ENCODE data around the gene WDFY4. TPM values are rescaled to one million over a fixed set of nuclear protein-coding genes. Genes with fewer than 3 reads are reported as not detected.

The WDFY4 gene
- total and polyA plus RNA-seq, 2 of the 4 experiments (the other 2 are of a cell fraction): not detected

GRCh38 chr10:48768144-48768766 lies 83.6 kb downstream of the WDFY4 start:
- H3K14ac ChIP-seq (replicated peaks; ENCODE audit: low read depth, low read length): no peak overlapping the region
- H3K56ac ChIP-seq (ENCODE audit: extremely low read depth, insufficient read depth, low read length): no peak overlapping the region
- no peak overlapping the region for H4K5ac ChIP-seq (ENCODE audit: low read depth, low read length)
- H3K4me1 ChIP-seq (ENCODE audit: control insufficient read depth, insufficient read depth, low read length): no peaks in the 10 kb centered on the region
- H4K20me1 ChIP-seq (ENCODE audit: insufficient read depth, low read length): no peaks in the 10 kb centered on the region
- no peaks in the 10 kb centered on the region for H3K36me3 ChIP-seq (ENCODE audit: control insufficient read depth, insufficient read depth, low read length)
- no peak overlapping the region for H2BK15ac ChIP-seq (ENCODE audit: low read depth, low read length)
- H2BK120ac ChIP-seq (ENCODE audit: low read depth, low read length): no peak overlapping the region
- no peak overlapping the region for H3K27ac ChIP-seq (ENCODE audit: insufficient read depth, low read length)
- no peak overlapping the region for H3K23ac ChIP-seq (ENCODE audit: low read depth, low read length)
- dilution Hi-C loops (cut with HindIII; ENCODE audit: low sequenced_read_pairs, unreplicated experiment): no loop called here
- in situ Hi-C loops (cut with MboI; ENCODE audit: low sequenced_read_pairs): no loop called here
- no peaks in the 10 kb centered on the region for H3K9me1 ChIP-seq (ENCODE audit: insufficient read depth, low read length)
- ChIA-PET POLR2A (ENCODE audit: unreplicated experiment) (no interaction called here), CTCF (no interaction called here)
- no peak overlapping the region for H3K9ac ChIP-seq (ENCODE audit: low read depth, low read length)
- no peak overlapping the region for H2BK5ac ChIP-seq (ENCODE audit: low read depth, low read length, poor library complexity, severe bottlenecking)
- H4K8ac ChIP-seq (ENCODE audit: low read depth in 2 of 2, low read length in 2 of 2): no peak overlapping the region
- TF ChIP-seq RAD21 (IDR thresholded peaks at IDR 0.05; ENCODE audit: low read length) (no peak), MXI1 (IDR thresholded peaks at IDR 0.05; ENCODE audit: borderline replicate concordance, low read depth, low read length) (no peak), CEBPB (IDR thresholded peaks at IDR 0.05; ENCODE audit: low read depth, low read length) (no peak), FOS (IDR thresholded peaks at IDR 0.05; ENCODE audit: low read depth, low read length) (no peak), USF2 (IDR thresholded peaks at IDR 0.05; ENCODE audit: low read depth, low read length) (no peak), CTCF (conservative IDR thresholded peaks at IDR 0.05; ENCODE audit: low read depth, low read length) (no peak), RFX5 (IDR thresholded peaks at IDR 0.05; ENCODE audit: low read depth, low read length) (no peak), RCOR1 (IDR thresholded peaks at IDR 0.05; ENCODE audit: insufficient replicate concordance, low read length) (no peak), MAZ (IDR thresholded peaks at IDR 0.05; ENCODE audit: borderline replicate concordance, low read depth, low read length) (no peak), CHD1 (IDR thresholded peaks at IDR 0.05; ENCODE audit: low read depth, low read length) (no peak), BHLHE40 (IDR thresholded peaks at IDR 0.05; ENCODE audit: low read depth, low read length) (no peak), SMC3 (IDR thresholded peaks at IDR 0.05; ENCODE audit: low read depth, low read length) (no peak), NFE2L2 (IDR thresholded peaks at IDR 0.05; ENCODE audit: low read depth, low read length) (no peak), POLR2A (IDR thresholded peaks at IDR 0.05; ENCODE audit: low read depth, low read length) (no peak), MAFK (IDR thresholded peaks at IDR 0.05; ENCODE audit: low read depth, low read length) (no peak), ELK1 (IDR thresholded peaks at IDR 0.05; ENCODE audit: borderline replicate concordance, low read depth, low read length) (no peak)
- no TSS peak for BruUV-seq (replicated peaks)
- ATAC-seq (ENCODE audit: low read depth) (no peak), DNase-seq (no peak)
- H3K4ac ChIP-seq (ENCODE audit: low read depth, low read length): no peak overlapping the region
- 39% methylated on average over 6 of the region's 14 CpGs; no CpG with 5 or more reads in 1 of the 2 experiments for WGBS, 2 experiments (ENCODE audit: extremely low coverage in 2 of 2, insufficient read length in 1 of 2)
- no peak overlapping the region for H3K4me3 ChIP-seq (ENCODE audit: insufficient read depth, low read depth, low read length)
- intact Hi-C loops (cut with micrococcal nuclease): no loop called here
- no peak overlapping the region for H3K18ac ChIP-seq (ENCODE audit: low read depth, low read length)
- H2AK5ac ChIP-seq (ENCODE audit: low read depth, low read length): no peak overlapping the region
- H4K91ac ChIP-seq (ENCODE audit: insufficient read depth, low read depth, low read length): no peak overlapping the region
- H3K9me3 ChIP-seq (ENCODE audit: control insufficient read depth, insufficient read depth, low read length): no peaks in the 10 kb centered on the region
- no peak overlapping the region for H2BK20ac ChIP-seq (ENCODE audit: low read depth, low read length)
- no peak overlapping the region for H2AK9ac ChIP-seq (replicated peaks; ENCODE audit: low read depth, low read length, poor library complexity)
- H2AFZ ChIP-seq (replicated peaks; ENCODE audit: low read length, poor library complexity): no peak overlapping the region
- H3K79me1 ChIP-seq (ENCODE audit: low read depth in 1 of 2, low read length in 2 of 2): no peaks in the 10 kb centered on the region
- no peak overlapping the region for H3K4me2 ChIP-seq (ENCODE audit: low read depth, low read length)
- peaks cover 4% of the 10 kb centered on the region for H3K27me3 ChIP-seq (ENCODE audit: control insufficient read depth, insufficient read depth, low read length)

Data from IMR-90 (cell line).